Thyroid gland (tissue), 4 donors: Measurements from ENCODE around the gene SOX12. TPM values are rescaled to one million over a fixed set of nuclear protein-coding genes. Genes with fewer than 3 reads are reported as not detected.

ENCODE experiments used
- DNase-seq, 2 donors: peaks; one replicate each; pipeline ENCODE4 v3.0.0-alpha.2; 2019
- H3K27ac ChIP-seq, 3 donors: fragments of 200-600 bp; sonication (generic); 1 replicate in 2 of 3; 2 replicates in 1 of 3; pipeline ENCODE4 v1.5.1; 2016 to 2019; ENCODE audit warnings: mild to moderate bottlenecking in 1 of 3, moderate library complexity in 1 of 3
- H3K27me3 ChIP-seq: fragments of 200-600 bp; sonication (generic); one replicate; pipeline ENCODE4 v1.5.1; 2019
- H3K36me3 ChIP-seq, 2 donors: fragments of 200-600 bp; sonication (generic); one replicate each; pipeline ENCODE4 v1.5.1; 2016 to 2019
- H3K4me1 ChIP-seq, 2 donors: fragments of 200-600 bp; sonication (generic); one replicate each; pipeline ENCODE4 v1.5.1; 2017 to 2019
- H3K4me3 ChIP-seq, 3 donors: fragments of 200-600 bp; sonication (generic); replicated peaks in 1 of 3; 1 replicate in 2 of 3; 2 replicates in 1 of 3; pipeline ENCODE4 v1.5.1; 2016; ENCODE audit warnings: mild to moderate bottlenecking in 1 of 3
- H3K9me3 ChIP-seq: fragments of 200-600 bp; sonication (generic); one replicate; pipeline ENCODE4 v1.5.1; 2017
- POLR2A ChIP-seq, 2 donors: fragments of 450-650 bp; IDR thresholded peaks; one replicate each; pipeline ENCODE4 v1.6.1; 2017; ENCODE audit warnings: antibody characterized with exemption in 2 of 2, mild to moderate bottlenecking in 2 of 2, moderate library complexity in 1 of 2
- WGBS, 2 donors: methylation state at CpG; one replicate each; pipeline ENCODE4 v1.1.5; 2017; 5-methylcytosine and 5-hydroxymethylcytosine counted together
- intact Hi-C: fragments of 100-400 bp; cut with DNase I; formaldehyde crosslinking; loops from one replicate; pipeline ENCODE4 v1.15.1; 2023
- total RNA-seq, 4 donors: library from RNA; depleted of rRNA; stranded (reverse); fragments of >200 nt; gene quantifications; one replicate each; pipeline ENCODE4 v1.2.3, GENCODE V29; 2016
- TF ChIP-seq, protein P1 (sequence below), 6 experiments: fragments of 200-600 bp in 3 of 6; fragments of 450-650 bp in 3 of 6; sonication (generic) in 3 of 6; IDR thresholded peaks; one replicate each; pipeline ENCODE4 v1.5.1; 2016 to 2019; ENCODE audit warnings: antibody characterized with exemption in 6 of 6, mild to moderate bottlenecking in 2 of 6, inconsistent platforms in 1 of 6, moderate library complexity in 1 of 6

SOX12 gene
- total RNA-seq, 4 donors from 2014 or later, result 7.1 to 12.9 (median 9.0) TPM

DNA sequence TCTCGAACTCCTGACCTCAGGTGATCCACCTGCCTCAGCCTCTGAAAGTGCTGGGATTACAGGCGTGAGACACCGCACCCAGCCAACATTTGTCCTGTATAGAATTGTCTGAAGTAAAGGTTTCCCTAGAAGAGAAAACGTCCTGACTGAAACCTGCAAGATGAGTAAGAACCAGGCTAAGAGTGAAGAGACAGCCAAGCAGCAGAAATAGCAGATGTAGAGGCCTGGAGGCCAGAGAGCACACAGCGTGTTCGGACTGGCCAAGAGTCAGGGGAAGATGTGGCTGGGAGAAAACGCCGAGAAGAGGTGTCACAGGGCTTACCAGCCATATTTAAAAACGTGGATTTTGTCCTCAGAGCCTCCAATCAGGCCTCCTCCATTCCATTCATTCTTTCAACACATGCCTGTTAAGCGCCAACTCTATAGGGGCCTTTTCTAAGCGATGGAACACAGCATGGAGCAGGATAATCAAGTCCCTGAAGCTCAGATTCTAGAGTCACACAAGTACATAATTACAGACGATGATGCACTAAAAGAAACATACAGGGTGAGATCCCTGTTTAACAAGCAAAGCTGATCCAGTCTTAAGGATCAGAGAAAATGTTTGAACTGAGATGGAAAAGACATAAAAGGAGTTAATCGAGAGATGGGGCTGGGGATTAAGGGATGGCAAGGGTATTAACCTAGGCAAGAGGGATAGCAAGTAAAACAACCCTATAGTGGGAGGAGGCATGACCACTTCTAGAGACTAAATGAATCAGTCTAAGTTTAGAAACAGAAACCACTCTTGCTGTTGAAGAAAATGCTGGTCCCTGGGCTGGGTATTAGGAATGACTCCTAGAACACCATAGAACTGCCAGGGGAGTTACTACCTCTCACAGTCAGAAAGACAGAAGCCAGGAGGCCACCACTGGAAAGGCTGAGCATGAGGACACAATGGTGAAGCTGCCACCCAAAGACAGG lies 23.2 kb upstream of the SOX12 start:
- Histone ChIP-seq H3K36me3 (no peaks in the 10 kb centered on the region), H3K4me1 (peaks cover 27 to 31% of the 10 kb centered on the region in 2 donors), H3K9me3 (no peaks in the 10 kb centered on the region), H3K4me3 (no peak overlapping the region), H3K27ac (no peak overlapping the region), H3K27me3 (no peaks in the 10 kb centered on the region)
- TF ChIP-seq, protein P1, sequence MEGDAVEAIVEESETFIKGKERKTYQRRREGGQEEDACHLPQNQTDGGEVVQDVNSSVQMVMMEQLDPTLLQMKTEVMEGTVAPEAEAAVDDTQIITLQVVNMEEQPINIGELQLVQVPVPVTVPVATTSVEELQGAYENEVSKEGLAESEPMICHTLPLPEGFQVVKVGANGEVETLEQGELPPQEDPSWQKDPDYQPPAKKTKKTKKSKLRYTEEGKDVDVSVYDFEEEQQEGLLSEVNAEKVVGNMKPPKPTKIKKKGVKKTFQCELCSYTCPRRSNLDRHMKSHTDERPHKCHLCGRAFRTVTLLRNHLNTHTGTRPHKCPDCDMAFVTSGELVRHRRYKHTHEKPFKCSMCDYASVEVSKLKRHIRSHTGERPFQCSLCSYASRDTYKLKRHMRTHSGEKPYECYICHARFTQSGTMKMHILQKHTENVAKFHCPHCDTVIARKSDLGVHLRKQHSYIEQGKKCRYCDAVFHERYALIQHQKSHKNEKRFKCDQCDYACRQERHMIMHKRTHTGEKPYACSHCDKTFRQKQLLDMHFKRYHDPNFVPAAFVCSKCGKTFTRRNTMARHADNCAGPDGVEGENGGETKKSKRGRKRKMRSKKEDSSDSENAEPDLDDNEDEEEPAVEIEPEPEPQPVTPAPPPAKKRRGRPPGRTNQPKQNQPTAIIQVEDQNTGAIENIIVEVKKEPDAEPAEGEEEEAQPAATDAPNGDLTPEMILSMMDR (IDR thresholded peaks at IDR 0.05), result no peak
- TF ChIP-seq POLR2A (IDR thresholded peaks at IDR 0.05), result no peak
- WGBS, 2 donors, result 77 to 78% methylated on average over 13 of the region's 13 CpGs
- no peak for DNase-seq
- intact Hi-C loops, result no loop called here

DNA sequence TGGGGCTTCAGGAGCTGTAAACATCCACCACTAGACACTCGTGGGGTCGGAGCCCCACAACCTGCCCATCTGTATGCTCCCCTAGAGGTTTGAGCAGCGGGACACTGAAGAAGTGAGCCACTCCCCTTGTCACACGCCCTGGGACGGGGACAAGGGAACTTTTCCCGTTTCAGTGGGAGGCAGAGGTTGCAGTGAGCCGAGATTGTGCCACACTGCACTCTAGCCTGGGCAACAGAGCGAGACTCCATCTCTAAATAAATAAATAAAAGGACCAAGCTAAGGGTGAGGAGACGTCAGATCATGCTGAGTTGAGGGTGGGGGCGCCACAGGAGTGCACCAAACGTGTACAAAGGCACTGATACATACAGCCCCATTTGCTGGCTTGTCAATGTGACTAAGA lies 19.6 kb upstream of the SOX12 start:
- H3K27ac ChIP-seq, result no peak overlapping the region
- no peaks in the 10 kb centered on the region for H3K27me3 ChIP-seq
- H3K4me3 ChIP-seq, result no peak overlapping the region
- no peak for TF ChIP-seq POLR2A (IDR thresholded peaks at IDR 0.05)
- TF ChIP-seq, protein P1 (IDR thresholded peaks at IDR 0.05), result no peak
- H3K9me3 ChIP-seq, result no peaks in the 10 kb centered on the region
- no peaks in the 10 kb centered on the region for H3K36me3 ChIP-seq
- no peak for DNase-seq
- intact Hi-C loops, result no loop called here
- 65% methylated on average over 11 of the region's 11 CpGs for WGBS, 2 donors
- H3K4me1 ChIP-seq, result peaks cover 7 to 19% of the 10 kb centered on the region in 2 donors

DNA sequence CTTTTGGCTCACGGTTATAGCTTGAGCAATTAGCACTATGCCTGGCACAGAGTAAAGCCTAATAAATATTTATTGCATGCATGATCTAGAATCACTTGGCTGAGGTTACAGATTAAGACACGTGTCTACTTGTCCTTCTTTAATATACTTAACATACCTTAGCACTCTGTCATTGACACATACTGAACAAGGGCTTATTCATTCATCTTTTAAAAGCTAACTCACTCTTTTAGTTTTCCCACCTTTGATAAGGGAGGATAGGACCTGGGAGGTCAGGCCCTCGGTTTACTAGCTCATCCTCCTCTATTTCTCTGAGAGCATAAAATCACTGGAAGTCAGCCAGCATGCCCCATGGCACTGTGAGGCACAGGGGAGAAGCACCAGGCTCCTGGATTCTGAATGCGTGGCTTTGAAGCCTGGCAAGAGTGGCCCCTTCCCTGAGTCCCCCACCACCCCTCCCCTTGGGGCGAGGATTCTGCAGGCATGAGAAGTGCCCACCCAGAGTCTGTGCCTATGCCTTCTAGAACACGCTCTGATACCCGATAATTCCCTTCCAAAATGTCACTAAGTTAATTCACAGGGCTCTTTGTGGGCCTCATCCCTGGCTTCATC lies 16.8 kb upstream of the SOX12 start:
- Histone ChIP-seq H3K4me3 (no peak overlapping the region), H3K27me3 (no peaks in the 10 kb centered on the region), H3K4me1 (peaks cover 0 to 8% of the 10 kb centered on the region in 2 donors), H3K9me3 (no peaks in the 10 kb centered on the region), H3K36me3 (no peaks in the 10 kb centered on the region), H3K27ac (peak overlapping the region in 1 of 3 donors; percentile 89)
- DNase-seq, result no peak
- intact Hi-C loops, result no loop called here
- 69 to 87% methylated on average over 6 to 7 of the region's 7 CpGs for WGBS, 2 donors
- TF ChIP-seq POLR2A (IDR thresholded peaks at IDR 0.05), result no peak

DNA sequence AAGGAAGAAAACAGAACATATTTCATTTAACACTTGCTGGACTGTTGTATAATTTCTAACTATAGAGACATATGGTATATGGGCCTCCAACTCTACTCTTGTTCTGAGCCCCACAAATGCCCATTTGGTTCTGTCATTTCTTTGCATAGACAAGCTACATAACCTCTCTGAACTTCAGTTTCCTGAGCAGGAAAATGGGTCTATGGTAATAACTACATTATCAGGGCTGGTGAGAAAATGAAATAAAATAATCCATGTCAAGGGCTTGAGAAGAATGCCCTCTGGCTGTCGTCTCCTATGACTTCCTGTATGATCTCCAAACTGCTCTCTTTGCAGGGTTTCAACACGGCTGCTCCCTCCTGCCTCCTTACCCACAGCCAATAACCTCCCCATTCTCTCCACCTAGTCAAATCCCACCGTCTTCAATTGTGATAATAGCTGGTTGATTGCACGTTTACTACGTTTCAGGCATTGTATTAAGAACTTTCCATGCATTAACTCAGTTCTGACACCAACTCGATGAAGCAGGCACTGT lies 16.0 kb upstream of the SOX12 start:
- no peak for DNase-seq
- Histone ChIP-seq H3K36me3 (no peaks in the 10 kb centered on the region), H3K27me3 (no peaks in the 10 kb centered on the region), H3K9me3 (no peaks in the 10 kb centered on the region), H3K4me3 (peak overlapping the region in 1 of 3 donors; percentile 24), H3K4me1 (peaks cover 0 to 8% of the 10 kb centered on the region in 2 donors), H3K27ac (peak overlapping the region; percentile 71 to 89 (median 80))
- 4% methylated on average over 6 of the region's 6 CpGs for WGBS, 2 donors
- TF ChIP-seq, protein P1 (IDR thresholded peaks at IDR 0.05), result no peak
- TF ChIP-seq POLR2A (IDR thresholded peaks at IDR 0.05), result no peak
- intact Hi-C loops, result no loop called here

DNA sequence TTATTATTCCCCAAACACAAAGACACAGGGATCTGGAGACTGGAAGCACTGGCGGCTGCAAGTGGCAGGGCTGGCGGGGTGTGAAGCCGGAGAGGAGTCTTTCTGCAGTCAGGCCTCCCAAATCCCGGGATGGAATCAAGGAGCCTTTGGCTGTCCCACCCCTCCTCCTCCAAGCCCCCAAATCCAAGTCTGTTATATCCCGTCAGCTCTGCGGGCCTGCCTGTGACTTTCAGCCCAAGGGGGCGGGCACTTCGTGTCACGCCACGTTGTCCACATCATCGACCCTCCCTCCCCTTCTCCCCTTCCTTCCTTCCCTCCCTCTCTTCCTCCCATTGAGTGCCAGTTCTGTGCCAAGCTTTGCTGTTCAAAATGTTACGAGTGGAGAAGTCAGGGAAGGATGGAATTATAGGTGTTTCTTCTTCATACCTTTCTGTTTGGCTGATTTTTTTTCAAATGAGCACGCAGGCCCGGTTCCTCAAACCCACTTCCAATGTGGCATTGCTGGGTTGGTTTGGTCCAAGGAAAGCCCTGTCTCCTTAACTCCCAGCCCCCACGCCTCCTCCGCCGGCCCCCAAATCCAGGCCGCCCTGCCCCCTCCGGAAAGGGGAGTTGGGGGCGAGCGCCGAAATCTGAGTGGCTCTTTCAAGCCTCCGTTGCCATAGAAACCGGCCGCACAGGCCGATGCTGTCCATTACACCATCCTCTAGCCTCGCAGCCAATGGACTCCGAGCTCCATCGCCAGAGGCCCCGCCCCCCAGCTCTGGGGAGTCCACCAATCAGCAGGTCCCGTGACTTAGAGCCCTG lies 15.3 kb upstream of the SOX12 start:
- peak; percentile 99 to 100 for DNase-seq
- TF ChIP-seq, protein P1 (IDR thresholded peaks at IDR 0.05), result no peak
- TF ChIP-seq POLR2A (IDR thresholded peaks at IDR 0.05), result peak in 1 of 2 donors; percentile 78
- 1 to 3% methylated on average over 30 to 31 of the region's 31 CpGs for WGBS, 2 donors
- peak overlapping the region; percentile 71 to 89 (median 80) for H3K27ac ChIP-seq
- H3K36me3 ChIP-seq, result no peaks in the 10 kb centered on the region
- H3K4me1 ChIP-seq, result peaks cover 0 to 8% of the 10 kb centered on the region in 2 donors
- peak overlapping the region in 1 of 3 donors; percentile 24 for H3K4me3 ChIP-seq
- no peaks in the 10 kb centered on the region for H3K9me3 ChIP-seq
- intact Hi-C loops, result no loop called here
- no peaks in the 10 kb centered on the region for H3K27me3 ChIP-seq
